Adrenal gland (tissue), 12 donors: ENCODE results near the gene GDF2. TPM values are rescaled to one million over a fixed set of nuclear protein-coding genes. Genes with fewer than 3 reads are reported as not detected.

ENCODE experiments used
- DNase-seq, 7 donors: peaks; one replicate each; pipeline ENCODE4 v3.0.0-alpha.2; 2019 to 2020
- H3K27ac ChIP-seq, 5 donors: fragments of 200-600 bp; sonication (generic) in 4 of 5; 1 replicate in 3 of 5; 2 replicates in 2 of 5; pipeline versions ENCODE4 v1.5.1 to v1.8.0; 2016 to 2020; ENCODE audit warnings: mild to moderate bottlenecking in 1 of 5
- H3K27me3 ChIP-seq: fragments of 200-600 bp; 2 replicates; pipeline ENCODE4 v1.8.0; 2021
- H3K36me3 ChIP-seq, 2 donors: fragments of 200-600 bp; replicated peaks in 1 of 2; 1 replicate in 1 of 2; 2 replicates in 1 of 2; pipeline versions ENCODE4 v1.5.1 to v1.8.0; 2018 to 2022
- H3K4me1 ChIP-seq, 2 donors: fragments of 200-600 bp; replicated peaks in 1 of 2; 1 replicate in 1 of 2; 2 replicates in 1 of 2; pipeline versions ENCODE4 v1.5.1 to v1.8.0; 2018 to 2021
- H3K4me3 ChIP-seq, 4 donors: fragments of 200-600 bp; sonication (generic) in 3 of 4; one replicate each; pipeline ENCODE4 v1.5.1; 2016 to 2018
- H3K9me3 ChIP-seq, 3 donors: fragments of 200-600 bp; sonication (generic) in 1 of 3; replicated peaks in 1 of 3; 1 replicate in 2 of 3; 2 replicates in 1 of 3; pipeline versions ENCODE4 v1.5.1 to v1.8.0; 2016 to 2021
- CTCF ChIP-seq, 6 experiments: fragments of 450-650 bp in 4 of 6; fragments of 200-600 bp in 2 of 6; sonication (generic) in 1 of 6; IDR thresholded peaks; 1 replicate in 5 of 6; 2 replicates in 1 of 6; pipeline versions ENCODE4 v1.5.1 to v1.8.0; 2016 to 2021; ENCODE audit warnings: antibody characterized with exemption in 6 of 6, mild to moderate bottlenecking in 2 of 6, moderate library complexity in 1 of 6
- POLR2A ChIP-seq, 2 donors: fragments of 450-650 bp; IDR thresholded peaks; one replicate each; pipeline ENCODE4 v1.6.1; 2017; ENCODE audit warnings: antibody characterized with exemption in 2 of 2, mild to moderate bottlenecking in 2 of 2, moderate library complexity in 1 of 2
- WGBS, 4 donors: extraction: QIAGEN DNeasy Blood & Tissue Kit in 2 of 4; methylation state at CpG; one replicate each; pipeline versions ENCODE4 v1.1.5 to v1.1.7; 2013 to 2017; 5-methylcytosine and 5-hydroxymethylcytosine counted together
- intact Hi-C, 2 donors: fragments of 100-400 bp; cut with DNase I; formaldehyde crosslinking; loops; one replicate each; pipeline versions ENCODE4 v1.14.1 to v1.15.0; 2022 to 2023
- polyA plus RNA-seq, 3 donors: library from polyadenylated mRNA; stranded (reverse); fragments of 200-250 nt in 2 of 3; fragments of 350-450 nt in 1 of 3; fragmentation: Illumina TruSeq in 1 of 3; extraction: RNeasy Lipid Tissue Mini Kit (QIAGEN cat#74804) in 1 of 3; gene quantifications; one replicate each; pipeline ENCODE4 v1.2.3, GENCODE V29; 2013 to 2014
- total RNA-seq, 9 donors: library from RNA; depleted of rRNA in 4 of 9; stranded (reverse); fragments of >200 nt in 4 of 9; fragments of 120-200 nt in 1 of 9; fragmentation: NEBNext Ultra II Directional in 1 of 9; extraction: Animal tissue kit (Norgen Biotek cat#: 25700) in 1 of 9; gene quantifications; one replicate each; pipeline versions ENCODE4 v1.1.0 to v1.2.4, GENCODE V29; 2013 to 2023
- donor health status: healthy with polysubstance abuse.
- donor health status: Bipolar disorder and iron deficiency.
- donor health status: DM: yes; HTN: yes; CAD: no.
- donor health status: DM: no; HTN: no; CAD: no.
- donor health status: DM: no; HTN: no; CAD: no.
- donor health status: DM: yes; HTN: yes; CAD: no.

The GDF2 gene
- total and polyA plus RNA-seq, 12 donors = 0.11 TPM; not detected in 11

DNA sequence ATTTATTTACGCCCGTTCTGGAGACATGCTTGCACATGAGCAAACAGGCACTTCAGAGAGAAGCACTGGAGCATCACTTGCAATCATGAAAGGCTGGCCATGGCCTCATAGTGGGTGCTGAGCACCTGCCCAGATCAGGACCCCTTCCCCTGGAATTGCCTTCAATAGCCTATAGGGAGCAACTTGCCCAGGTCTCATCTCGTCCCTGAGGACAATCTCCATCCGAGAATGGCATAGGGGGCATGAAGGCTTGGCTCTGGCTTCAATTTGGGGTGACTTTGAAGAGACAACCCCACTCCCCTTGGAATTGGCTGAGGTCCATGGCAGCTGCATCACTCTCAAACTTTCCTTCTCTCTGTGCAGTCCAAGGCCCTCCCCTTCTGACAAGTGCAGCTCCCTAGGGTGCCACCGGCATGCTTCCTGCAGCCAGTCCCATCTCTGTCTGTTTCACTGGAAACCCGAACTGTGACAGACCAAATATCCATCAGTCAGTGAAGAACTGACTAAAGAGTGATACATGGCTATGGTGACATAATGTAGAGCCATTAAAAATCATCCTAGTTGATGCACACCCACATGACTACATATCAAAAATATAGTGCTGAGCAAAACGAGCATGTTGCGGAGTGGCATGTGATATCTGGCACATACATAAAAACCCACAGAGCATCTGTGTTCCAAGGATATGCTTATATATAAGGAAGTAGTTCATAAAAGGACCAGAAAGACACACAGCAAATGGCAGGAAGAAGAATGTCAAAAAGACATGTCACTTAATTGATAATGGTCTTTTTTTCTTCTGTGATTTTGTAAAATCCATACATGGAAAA is 12.4 kb downstream of the GDF2 start:
- Histone ChIP-seq H3K27me3 (no peaks in the 10 kb centered on the region), H3K27ac (no peak overlapping the region), H3K36me3 (no peaks in the 10 kb centered on the region), H3K9me3 (no peaks in the 10 kb centered on the region), H3K4me1 (peaks cover 0 to 4% of the 10 kb centered on the region in 2 donors), H3K4me3 (no peak overlapping the region)
- intact Hi-C loops = no loop called here
- DNase-seq = no peak
- whole genome bisulfite sequencing, 4 donors = 88 to 92% (median 91%) methylated on average over 6 to 8 of the region's 8 CpGs
- TF ChIP-seq POLR2A (IDR thresholded peaks at IDR 0.05) (no peak), CTCF (IDR thresholded peaks at IDR 0.05) (no peak)

- TF ChIP-seq POLR2A (IDR thresholded peaks at IDR 0.05) (no peak), CTCF (IDR thresholded peaks at IDR 0.05) (no peak)
- intact Hi-C loops = no loop called here
- Histone ChIP-seq H3K36me3 (no peaks in the 10 kb centered on the region), H3K27me3 (no peaks in the 10 kb centered on the region), H3K27ac (no peak overlapping the region), H3K4me3 (no peak overlapping the region), H3K4me1 (peaks cover 0 to 4% of the 10 kb centered on the region in 2 donors), H3K9me3 (no peaks in the 10 kb centered on the region)
- DNase-seq = no peak
- WGBS, 4 donors = 88 to 94% (median 90%) methylated on average over 4 to 5 of the region's 5 CpGs
Measured at GRCh38 chr10:47335906-47336305, 13.7 kb downstream of the GDF2 start.

GRCh38 chr10:47336387-47337134 is 14.3 kb downstream of the GDF2 start:
- H3K36me3 ChIP-seq = no peaks in the 10 kb centered on the region
- no peaks in the 10 kb centered on the region for H3K27me3 ChIP-seq
- H3K4me1 ChIP-seq = peaks cover 0 to 4% of the 10 kb centered on the region in 2 donors
- 79 to 92% (median 88%) methylated on average over 15 of the region's 15 CpGs for WGBS, 4 donors
- H3K4me3 ChIP-seq = no peak overlapping the region
- H3K9me3 ChIP-seq = no peaks in the 10 kb centered on the region
- intact Hi-C loops = no loop called here
- no peak for DNase-seq
- TF ChIP-seq CTCF (IDR thresholded peaks at IDR 0.05) = no peak
- no peak for TF ChIP-seq POLR2A (IDR thresholded peaks at IDR 0.05)
- no peak overlapping the region for H3K27ac ChIP-seq

GRCh38 chr10:47337310-47337709 is 15.1 kb downstream of the GDF2 start:
- Histone ChIP-seq H3K9me3 (no peaks in the 10 kb centered on the region), H3K4me3 (no peak overlapping the region), H3K4me1 (no peaks in the 10 kb centered on the region), H3K27ac (no peak overlapping the region), H3K36me3 (no peaks in the 10 kb centered on the region), H3K27me3 (no peaks in the 10 kb centered on the region)
- WGBS, 4 donors = 76 to 92% (median 78%) methylated on average over 4 of the region's 4 CpGs
- intact Hi-C loops = no loop called here
- TF ChIP-seq POLR2A (IDR thresholded peaks at IDR 0.05) = no peak
- no peak for DNase-seq
